ENCODE measurements around the gene NTSR1. TPM values are rescaled to one million over a fixed set of nuclear protein-coding genes. Genes with fewer than 3 reads are reported as not detected.

The NTSR1 gene
- total and polyA plus RNA-seq, 8 donors, result 0.03 to 3.5 (median 0.12) TPM

DNA sequence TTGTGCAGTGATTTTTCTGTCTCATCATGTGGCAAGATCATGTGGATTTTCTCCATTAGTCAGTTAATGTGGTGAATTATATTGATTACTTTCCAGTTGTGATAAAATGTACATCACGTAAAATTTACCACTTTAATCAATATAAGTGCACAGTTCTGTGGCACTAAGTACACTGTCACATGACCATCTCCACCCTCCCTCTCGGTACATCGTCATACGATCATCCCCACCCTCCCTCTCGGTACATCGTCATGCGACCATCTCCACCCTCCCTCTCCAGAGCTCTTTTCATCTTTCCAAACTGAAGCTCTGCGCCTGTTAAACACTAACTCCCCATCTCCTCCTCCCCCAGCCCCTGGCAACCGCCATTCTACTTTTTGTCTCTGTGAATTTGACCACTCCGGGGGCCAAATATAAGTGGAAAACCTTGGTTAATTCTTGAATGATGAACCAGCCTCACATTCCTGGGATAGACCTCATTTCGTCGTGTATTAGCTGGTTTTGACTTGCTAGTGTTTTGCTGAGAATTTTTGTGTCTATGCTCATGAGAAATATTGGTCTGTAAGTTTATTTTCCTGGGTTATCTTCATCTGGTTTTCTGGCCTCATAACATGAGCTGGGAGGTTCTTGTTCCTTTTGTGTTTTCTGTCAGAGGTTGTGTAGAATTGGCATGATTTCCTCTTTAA lies 10.8 kb downstream of the NTSR1 start:
- Histone ChIP-seq H3K4me1 (no peaks in the 10 kb centered on the region), H3K4me3 (no peak overlapping the region), H3K36me3 (no peaks in the 10 kb centered on the region), H3K27me3 (peaks cover 13 to 60% of the 10 kb centered on the region in 2 donors), H3K27ac (no peak overlapping the region), H3K9me3 (peaks cover 0 to 19% of the 10 kb centered on the region in 2 donors)
- ATAC-seq (no peak), DNase-seq (peak in 1 of 4 donors; percentile 8)
- TF ChIP-seq, protein P1, sequence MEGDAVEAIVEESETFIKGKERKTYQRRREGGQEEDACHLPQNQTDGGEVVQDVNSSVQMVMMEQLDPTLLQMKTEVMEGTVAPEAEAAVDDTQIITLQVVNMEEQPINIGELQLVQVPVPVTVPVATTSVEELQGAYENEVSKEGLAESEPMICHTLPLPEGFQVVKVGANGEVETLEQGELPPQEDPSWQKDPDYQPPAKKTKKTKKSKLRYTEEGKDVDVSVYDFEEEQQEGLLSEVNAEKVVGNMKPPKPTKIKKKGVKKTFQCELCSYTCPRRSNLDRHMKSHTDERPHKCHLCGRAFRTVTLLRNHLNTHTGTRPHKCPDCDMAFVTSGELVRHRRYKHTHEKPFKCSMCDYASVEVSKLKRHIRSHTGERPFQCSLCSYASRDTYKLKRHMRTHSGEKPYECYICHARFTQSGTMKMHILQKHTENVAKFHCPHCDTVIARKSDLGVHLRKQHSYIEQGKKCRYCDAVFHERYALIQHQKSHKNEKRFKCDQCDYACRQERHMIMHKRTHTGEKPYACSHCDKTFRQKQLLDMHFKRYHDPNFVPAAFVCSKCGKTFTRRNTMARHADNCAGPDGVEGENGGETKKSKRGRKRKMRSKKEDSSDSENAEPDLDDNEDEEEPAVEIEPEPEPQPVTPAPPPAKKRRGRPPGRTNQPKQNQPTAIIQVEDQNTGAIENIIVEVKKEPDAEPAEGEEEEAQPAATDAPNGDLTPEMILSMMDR (IDR thresholded peaks at IDR 0.05), result no peak
- intact Hi-C loops (cut with DNase I), result no loop called here

DNA sequence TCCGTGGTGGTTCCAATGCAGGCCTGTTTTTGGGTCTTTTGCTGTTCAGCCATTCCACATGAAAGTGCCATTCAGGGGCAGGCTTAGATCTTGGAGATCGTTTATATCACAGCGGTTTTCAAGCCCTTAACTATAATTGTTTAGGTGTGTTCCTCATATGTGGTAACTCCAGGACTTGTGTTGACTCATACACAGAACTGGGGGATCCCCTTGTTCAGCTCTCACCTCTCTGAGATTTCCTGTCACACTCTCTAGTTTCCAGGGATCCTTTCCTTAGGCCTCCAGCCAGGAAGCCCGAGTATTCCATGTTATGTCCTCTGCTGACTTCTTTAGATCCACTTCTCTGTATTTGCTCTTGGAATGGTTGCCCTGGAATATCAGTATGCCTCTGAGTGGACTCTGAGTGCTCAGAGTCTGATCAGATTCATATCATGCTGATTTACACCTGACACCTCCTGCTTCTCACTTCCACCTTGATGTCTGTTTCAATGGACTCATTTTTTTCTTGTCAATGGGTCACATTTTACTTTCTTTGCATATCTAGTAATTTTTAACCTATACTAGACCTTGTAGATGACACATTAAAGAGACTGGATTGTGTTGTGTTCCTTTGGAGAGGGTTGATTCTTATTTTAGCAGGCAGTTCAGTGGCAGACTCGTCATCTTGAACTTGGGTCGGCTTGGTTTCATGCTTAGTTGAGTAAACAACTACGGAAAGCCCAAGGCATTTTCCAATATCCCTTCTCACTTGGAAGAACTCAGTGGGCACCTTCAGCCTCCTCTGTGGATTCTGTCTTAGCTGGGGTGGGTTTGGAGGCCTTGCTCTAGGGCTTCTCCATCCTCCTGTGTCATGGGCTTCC lies 13.1 kb downstream of the NTSR1 start:
- TF ChIP-seq, protein P1 (IDR thresholded peaks at IDR 0.05), result no peak
- H3K4me3 ChIP-seq, result no peak overlapping the region
- peaks cover 0 to 19% of the 10 kb centered on the region in 2 donors for H3K9me3 ChIP-seq
- H3K27me3 ChIP-seq, result peaks cover 13 to 74% of the 10 kb centered on the region in 2 donors
- intact Hi-C loops (cut with DNase I), result no loop called here
- DNase-seq (no peak), ATAC-seq (no peak)
- no peak overlapping the region for H3K27ac ChIP-seq
- H3K4me1 ChIP-seq, result peaks cover 0 to 1% of the 10 kb centered on the region in 2 donors
- H3K36me3 ChIP-seq, result no peaks in the 10 kb centered on the region

DNA sequence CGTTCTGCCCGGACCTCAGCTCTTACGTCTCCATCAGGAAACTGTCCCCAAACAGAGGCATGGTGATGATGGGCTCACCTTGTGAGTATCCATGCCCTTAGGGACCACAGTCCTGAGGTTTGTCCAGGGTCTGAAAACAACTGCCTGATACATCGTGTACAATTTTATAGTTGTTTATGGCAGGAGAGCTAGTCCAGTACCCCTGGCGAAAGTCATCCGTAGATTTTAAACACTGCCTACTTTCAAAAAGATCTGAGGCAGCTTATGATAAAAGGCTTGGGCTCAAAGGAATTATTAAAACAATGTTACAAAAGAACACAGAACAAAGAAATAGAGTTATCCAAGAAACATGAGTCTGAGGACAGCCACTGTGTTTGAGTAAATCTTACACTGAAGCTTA lies 14.0 kb downstream of the NTSR1 start:
- peaks cover 13 to 74% of the 10 kb centered on the region in 2 donors for H3K27me3 ChIP-seq

DNA sequence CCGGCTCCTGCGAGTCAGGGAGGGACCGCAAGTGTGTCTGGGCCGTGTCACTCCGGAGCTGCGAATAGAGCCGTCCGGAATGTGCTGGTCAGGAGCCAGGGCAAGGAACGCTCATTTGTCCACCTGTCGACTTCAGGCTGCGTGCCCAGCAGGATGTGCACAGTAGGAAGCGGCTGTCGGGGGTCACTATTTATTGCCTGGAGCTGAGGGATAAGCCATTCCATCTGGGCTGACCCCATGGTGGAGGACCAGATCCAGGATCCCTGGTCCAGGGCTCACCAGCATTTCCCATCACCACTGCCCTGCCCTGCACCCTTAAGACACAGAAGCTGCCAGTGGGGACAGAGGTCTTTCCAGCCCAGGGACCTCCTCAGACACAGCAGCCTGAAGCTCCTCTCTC lies 14.7 kb downstream of the NTSR1 start:
- peak in 1 of 4 donors; percentile 39 for DNase-seq
- ATAC-seq, result no peak
- H3K4me3 ChIP-seq, result no peak overlapping the region

More for the DNA sequence above, 14.0 kb downstream of the NTSR1 start:
- TF ChIP-seq, protein P1 (IDR thresholded peaks at IDR 0.05), result no peak
- Histone ChIP-seq H3K4me3 (no peak overlapping the region), H3K27ac (no peak overlapping the region), H3K36me3 (no peaks in the 10 kb centered on the region), H3K4me1 (peaks cover 0 to 10% of the 10 kb centered on the region in 2 donors), H3K9me3 (peaks cover 0 to 19% of the 10 kb centered on the region in 2 donors)
- intact Hi-C loops (cut with DNase I), result no loop called here
- no peak for DNase-seq
- no peak for ATAC-seq

More for the DNA sequence above, 14.7 kb downstream of the NTSR1 start:
- H3K4me1 ChIP-seq, result peaks cover 0 to 17% of the 10 kb centered on the region in 2 donors
- TF ChIP-seq, protein P1 (IDR thresholded peaks at IDR 0.05), result no peak
- H3K9me3 ChIP-seq, result peaks cover 0 to 19% of the 10 kb centered on the region in 2 donors
- intact Hi-C loops (cut with DNase I), result no loop called here
- no peaks in the 10 kb centered on the region for H3K36me3 ChIP-seq
- H3K27me3 ChIP-seq, result peaks cover 13 to 74% of the 10 kb centered on the region in 2 donors
- no peak overlapping the region for H3K27ac ChIP-seq
